LNCaP clone FGC (cell line): Measurements from ENCODE around the gene CHRDL2.
"Not testable (repeated sequence)": the region's sequence is repeated elsewhere in the genome, so short reads cannot be mapped to it uniquely, and the experiment has no call there.

ENCODE experiments used
- DNase-seq: peaks from one replicate; pipeline ENCODE4 v3.0.0-alpha.2; 2011; ENCODE audit warnings: low read depth
- H3K4me3 ChIP-seq: 2 replicates; pipeline ENCODE4 v1.5.1; 2011; ENCODE audit warnings: mild to moderate bottlenecking, low read depth, low read length, control low read depth
- CTCF ChIP-seq: IDR thresholded peaks from 2 replicates; pipeline ENCODE4 v1.5.1; 2012; ENCODE audit warnings: mild to moderate bottlenecking; ENCODE audit not compliant: control insufficient read depth, insufficient read depth; ENCODE audit errors: extremely low read depth

Gene CHRDL2

GRCh38 chr11:74671520-74672196, 59.6 kb downstream of the CHRDL2 start:
- TF ChIP-seq CTCF = no peak
- no peak overlapping the region for H3K4me3 ChIP-seq
- DNase-seq = no peak

- no peak for TF ChIP-seq CTCF
- DNase-seq = no peak
- no peak overlapping the region for H3K4me3 ChIP-seq
Measured at GRCh38 chr11:74670171-74670570, 61.1 kb downstream of the CHRDL2 start.

- no peak overlapping the region for H3K4me3 ChIP-seq
- no peak for DNase-seq
- no peak for TF ChIP-seq CTCF
Measured at GRCh38 chr11:74669211-74670160, 61.7 kb downstream of the CHRDL2 start.

- TF ChIP-seq CTCF = no peak
- H3K4me3 ChIP-seq = no peak overlapping the region
- no peak for DNase-seq
Measured at GRCh38 chr11:74663315-74663714, 67.9 kb downstream of the CHRDL2 start.

GRCh38 chr11:74662487-74663103, 68.6 kb downstream of the CHRDL2 start:
- no peak overlapping the region for H3K4me3 ChIP-seq
- DNase-seq = no peak
- no peak for TF ChIP-seq CTCF

GRCh38 chr11:74659124-74659523, 72.1 kb downstream of the CHRDL2 start:
- not testable (repeated sequence) for H3K4me3 ChIP-seq, DNase-seq

- no peak for TF ChIP-seq CTCF
- H3K4me3 ChIP-seq = no peak overlapping the region
- no peak for DNase-seq
Measured at GRCh38 chr11:74654976-74655375, 76.2 kb downstream of the CHRDL2 start.
